Fibroblast of mammary gland (primary cell): ENCODE data around the gene CD164L2.

Source experiments
- DNase-seq: peaks from one replicate; pipeline ENCODE4 v3.0.0-alpha.2; 2010; ENCODE audit warnings: low read depth
- H3K4me3 ChIP-seq: 2 replicates; pipeline ENCODE4 v1.5.1; 2011; ENCODE audit warnings: low read depth, mild to moderate bottlenecking, low read length, moderate library complexity; ENCODE audit not compliant: control insufficient read depth
- CTCF ChIP-seq: conservative IDR thresholded peaks from 2 replicates; pipeline ENCODE4 v1.5.1; 2011; ENCODE audit warnings: low read depth, low read length, inconsistent platforms; ENCODE audit not compliant: control insufficient read depth, insufficient read depth

CD164L2 gene

DNA sequence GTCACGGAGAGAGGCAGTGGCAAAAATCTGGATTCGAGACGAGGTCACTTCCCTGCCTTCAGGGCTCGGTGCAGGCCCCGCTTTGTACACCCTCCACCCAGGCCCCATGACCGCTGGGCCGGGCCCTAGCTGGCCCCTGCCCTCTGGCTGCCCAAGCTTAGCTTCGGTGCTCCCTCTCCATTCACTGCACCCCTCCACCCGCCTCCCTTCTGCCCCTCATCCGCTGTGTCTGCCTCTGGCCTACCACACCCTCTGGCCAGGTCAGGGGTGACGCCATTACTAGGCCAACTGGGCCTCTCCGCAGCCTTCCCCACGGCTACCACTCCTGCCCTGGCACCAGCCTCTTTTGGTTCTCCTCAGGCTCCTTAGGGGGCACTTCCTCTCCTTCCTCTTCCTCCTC is 528 bp upstream of the CD164L2 start:
- no peak overlapping the region for H3K4me3 ChIP-seq
- no peak for DNase-seq
- no peak for TF ChIP-seq CTCF

DNA sequence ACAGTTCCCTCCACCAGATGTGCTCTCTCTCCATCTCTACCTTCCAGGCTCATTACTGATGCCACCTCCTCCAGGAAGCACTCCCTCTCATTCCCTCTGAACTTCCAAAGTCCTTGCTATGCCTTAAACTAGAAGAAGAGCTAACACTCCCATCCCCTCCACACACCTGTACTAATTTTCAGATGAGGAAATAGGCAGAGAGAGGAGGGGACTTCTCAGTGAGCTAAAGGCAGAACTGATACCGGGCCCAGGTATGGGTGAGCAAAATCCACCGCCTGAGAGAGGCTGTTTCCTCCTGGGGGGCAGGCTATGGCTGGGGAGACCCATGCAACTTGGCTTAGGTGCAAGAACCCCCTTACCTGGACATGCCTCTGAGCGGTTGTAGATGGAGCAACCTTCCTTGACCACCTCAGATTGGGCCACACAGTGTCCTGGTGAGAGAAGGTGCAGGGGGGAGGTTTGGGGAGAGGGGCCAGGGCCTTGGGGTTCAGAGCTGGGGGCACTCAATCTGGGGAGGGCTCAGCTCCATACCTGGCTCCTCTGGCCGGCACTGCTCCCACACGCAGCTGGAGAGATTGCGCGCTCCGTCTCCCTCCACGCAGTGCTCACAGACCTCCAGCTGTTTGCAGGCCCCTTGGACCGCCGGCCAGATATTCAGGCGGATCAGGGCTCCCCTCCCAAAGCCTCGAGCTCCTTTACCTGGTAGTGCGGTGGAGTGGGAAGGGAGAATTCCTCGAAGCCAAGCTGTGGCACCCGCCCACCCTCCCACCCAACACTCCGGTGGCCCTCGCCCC is 967 bp downstream of the CD164L2 start:
- no peak for DNase-seq
- no peak overlapping the region for H3K4me3 ChIP-seq
- TF ChIP-seq CTCF: no peak

GRCh38 chr1:27380766-27381733 is 2.1 kb downstream of the CD164L2 start:
- no peak for TF ChIP-seq CTCF
- no peak for DNase-seq
- no peak overlapping the region for H3K4me3 ChIP-seq

DNA sequence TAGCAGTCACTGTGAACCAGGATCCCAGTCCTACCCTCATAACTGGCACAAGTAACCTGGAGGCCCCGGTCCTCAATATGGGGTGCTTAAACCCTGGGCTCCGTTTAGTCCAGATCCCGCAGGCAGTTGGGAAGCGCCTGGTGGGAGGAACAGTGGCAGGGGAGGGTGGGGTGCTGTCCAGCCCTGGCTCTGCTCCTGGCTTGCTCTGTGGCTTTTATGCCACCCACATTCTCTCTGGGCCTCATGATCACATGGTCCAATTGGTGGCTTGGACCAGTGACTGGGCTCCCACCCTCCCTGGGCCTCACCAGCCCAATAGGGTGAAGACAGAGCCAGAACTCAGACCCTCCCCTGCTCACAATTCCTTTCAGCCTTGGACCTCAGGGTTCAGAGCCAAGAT is 2.9 kb downstream of the CD164L2 start:
- TF ChIP-seq CTCF: no peak
- no peak for DNase-seq

DNA sequence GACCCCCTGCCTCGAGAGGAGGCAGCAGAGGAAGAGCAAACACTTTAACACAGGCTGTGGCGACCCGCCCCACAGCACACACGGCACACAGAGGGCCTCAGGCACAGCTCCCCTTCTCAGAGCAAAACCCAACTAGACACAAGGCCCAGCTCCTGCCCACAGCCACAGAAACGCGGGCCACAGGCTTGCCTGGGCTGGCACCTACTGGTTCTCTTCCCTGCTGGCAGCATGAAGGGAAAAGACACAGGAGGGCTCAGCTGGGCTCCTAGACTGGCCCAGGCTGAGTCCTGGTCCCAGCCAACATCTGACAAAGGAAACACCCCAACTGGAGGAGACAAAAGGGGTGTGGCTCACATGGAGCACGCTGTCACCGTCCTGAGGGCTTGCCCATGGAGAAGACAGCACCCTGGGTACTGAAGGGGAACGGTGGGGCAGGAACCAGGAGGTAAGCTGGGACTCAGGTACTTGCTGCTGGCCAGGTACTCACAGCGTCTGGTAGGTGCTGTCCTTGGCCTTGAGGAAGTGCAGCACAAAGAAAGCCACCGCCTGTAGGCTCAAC is 3.5 kb downstream of the CD164L2 start:
- H3K4me3 ChIP-seq: no peak overlapping the region
- no peak for DNase-seq
- TF ChIP-seq CTCF: no peak

More for the DNA sequence above, 2.9 kb downstream of the CD164L2 start:
- H3K4me3 ChIP-seq: no peak overlapping the region

DNA sequence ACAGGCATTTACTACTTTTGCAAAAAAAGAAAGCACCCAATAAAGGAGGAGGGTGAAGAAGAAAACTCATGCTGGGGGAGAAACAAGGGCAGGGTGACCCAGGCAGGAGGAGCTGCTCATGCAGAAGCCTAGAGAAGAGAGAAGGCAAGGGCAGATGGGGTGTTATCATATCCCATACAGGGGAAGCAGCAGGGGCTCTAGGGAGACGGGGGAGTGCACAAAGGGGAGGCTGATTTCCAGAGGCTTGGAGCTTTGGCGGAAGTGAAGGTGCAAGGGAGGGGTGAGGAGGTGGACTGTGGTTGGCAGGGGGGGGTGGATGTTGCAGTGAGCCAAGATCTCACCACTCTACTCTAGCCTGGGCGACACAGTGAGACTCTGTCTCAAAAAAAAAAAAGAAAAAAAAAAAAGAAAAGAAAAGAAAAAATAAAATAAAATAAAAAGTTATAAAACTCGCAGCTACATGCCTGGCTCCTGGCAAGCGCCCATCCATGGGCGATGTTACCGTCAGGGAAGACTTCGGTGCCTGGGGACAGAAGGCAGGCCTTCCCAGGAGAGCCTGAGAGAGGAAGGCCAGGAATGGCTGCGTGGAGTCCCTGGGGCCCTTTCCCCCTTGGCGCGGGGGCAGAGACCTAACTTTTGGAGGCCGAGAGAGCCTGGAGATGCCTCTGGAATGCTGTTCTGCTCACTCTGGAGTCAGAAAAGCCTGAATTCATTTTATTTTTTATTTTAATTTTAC is 5.2 kb downstream of the CD164L2 start:
- no peak for DNase-seq
- no peak overlapping the region for H3K4me3 ChIP-seq
- no peak for TF ChIP-seq CTCF
